Astrocyte (in vitro differentiated cells and primary cell): Measurements from ENCODE around the gene CPE. TPM values are rescaled to one million over a fixed set of nuclear protein-coding genes. Genes with fewer than 3 reads are reported as not detected.

ENCODE experiments used
- DNase-seq: peaks from one replicate; pipeline ENCODE4 v3.0.0-alpha.2; 2010; ENCODE audit warnings: low read depth
- FAIRE-seq: peaks from 2 replicates; lab custom pipeline; 2011; peaks lifted over from hg19 to GRCh38; lab: Jason Lieb, UNC
- H2AFZ ChIP-seq: 2 replicates; pipeline ENCODE4 v1.6.0; 2012; ENCODE audit warnings: low read depth, low read length, inconsistent platforms
- H3K27ac ChIP-seq: 2 replicates; pipeline ENCODE4 v1.5.1; 2011; ENCODE audit warnings: low read depth, low read length, inconsistent platforms
- H3K27me3 ChIP-seq: 2 replicates; pipeline ENCODE4 v1.6.0; 2011; ENCODE audit warnings: low read length, inconsistent platforms; ENCODE audit not compliant: insufficient read depth
- H3K36me3 ChIP-seq: 2 replicates; pipeline ENCODE4 v1.5.1; 2011; ENCODE audit warnings: low read length, inconsistent platforms; ENCODE audit not compliant: insufficient read depth
- H3K4me1 ChIP-seq: 2 replicates; pipeline ENCODE4 v1.5.1; 2011; ENCODE audit warnings: low read length, inconsistent platforms; ENCODE audit not compliant: insufficient read depth
- H3K4me2 ChIP-seq: 2 replicates; pipeline ENCODE4 v1.6.0; 2012; ENCODE audit warnings: low read length, inconsistent platforms
- H3K4me3 ChIP-seq: 2 replicates; pipeline ENCODE4 v1.5.1; 2011; ENCODE audit warnings: low read depth, mild to moderate bottlenecking, low read length, inconsistent platforms; ENCODE audit not compliant: insufficient read depth
- H3K79me2 ChIP-seq: 2 replicates; pipeline ENCODE4 v1.6.0; 2012; ENCODE audit warnings: mild to moderate bottlenecking, low read length, inconsistent platforms; ENCODE audit not compliant: insufficient read depth
- H3K9ac ChIP-seq: 2 replicates; pipeline ENCODE4 v1.6.0; 2012; ENCODE audit warnings: mild to moderate bottlenecking, low read length, inconsistent platforms
- H3K9me3 ChIP-seq: 2 replicates; pipeline ENCODE4 v1.5.1; 2012; ENCODE audit warnings: low read depth, mild to moderate bottlenecking, low read length, inconsistent platforms; ENCODE audit not compliant: insufficient read depth
- H4K20me1 ChIP-seq: 2 replicates; pipeline ENCODE4 v1.6.0; 2012; ENCODE audit warnings: low read length, inconsistent platforms; ENCODE audit not compliant: insufficient read depth
- H3K27ac Mint-ChIP-seq: one replicate; pipeline ENCODE4 v1.8.0; 2021; ENCODE audit warnings: mild to moderate bottlenecking, mixed read lengths; ENCODE audit not compliant: unreplicated experiment
- H3K27me3 Mint-ChIP-seq: one replicate; pipeline ENCODE4 v1.8.0; 2021; ENCODE audit warnings: low read depth, mixed read lengths; ENCODE audit not compliant: unreplicated experiment
- H3K36me3 Mint-ChIP-seq: one replicate; pipeline ENCODE4 v1.8.0; 2021; ENCODE audit warnings: low read depth, mixed read lengths; ENCODE audit not compliant: unreplicated experiment
- H3K4me1 Mint-ChIP-seq: one replicate; pipeline ENCODE4 v1.8.0; 2021; ENCODE audit warnings: low read depth, mixed read lengths; ENCODE audit not compliant: unreplicated experiment
- H3K4me3 Mint-ChIP-seq: one replicate; pipeline ENCODE4 v1.8.0; 2021; ENCODE audit warnings: mild to moderate bottlenecking, moderate library complexity, mixed read lengths; ENCODE audit not compliant: unreplicated experiment
- H3K9me3 Mint-ChIP-seq: one replicate; pipeline ENCODE4 v1.8.0; 2021; ENCODE audit warnings: mild to moderate bottlenecking, mixed read lengths; ENCODE audit not compliant: unreplicated experiment
- CTCF ChIP-seq: IDR thresholded peaks from 2 replicates; pipeline ENCODE4 v1.5.1; 2011; ENCODE audit warnings: low read depth, mild to moderate bottlenecking, inconsistent platforms, low read length, moderate library complexity; ENCODE audit not compliant: insufficient read depth
- EZH2 ChIP-seq: IDR thresholded peaks from 2 replicates; pipeline ENCODE4 v1.6.1; 2012; ENCODE audit warnings: mild to moderate bottlenecking, low read length, inconsistent platforms; ENCODE audit not compliant: insufficient read depth
- total RNA-seq: library from RNA; stranded (reverse); gene quantifications from 2 replicates; pipeline ENCODE4 v1.2.1, GENCODE V29; 2021

CPE gene
- total RNA-seq, 1 donor from 2014 or later: 380 TPM

GRCh38 chr4:165355900-165356300 is 22.9 kb upstream of the CPE start:
- Mint-ChIP-seq H3K4me1 (peaks cover 23% of the 10 kb centered on the region), H3K9me3 (no peaks in the 10 kb centered on the region), H3K4me3 (no peak overlapping the region), H3K27ac (no peak overlapping the region), H3K36me3 (no peaks in the 10 kb centered on the region), H3K27me3 (no peaks in the 10 kb centered on the region)
- Histone ChIP-seq H4K20me1 (no peaks in the 10 kb centered on the region), H3K4me1 (no peaks in the 10 kb centered on the region), H3K4me3 (no peak overlapping the region), H3K79me2 (no peaks in the 10 kb centered on the region), H3K27me3 (no peaks in the 10 kb centered on the region), H3K9ac (no peak overlapping the region), H3K4me2 (no peak overlapping the region), H3K36me3 (no peaks in the 10 kb centered on the region), H2AFZ (no peak overlapping the region), H3K9me3 (no peaks in the 10 kb centered on the region), H3K27ac (no peak overlapping the region)
- peak; percentile 41 for TF ChIP-seq CTCF
- no peak for TF ChIP-seq EZH2
- DNase-seq: peak; percentile 40
- no peak for FAIRE-seq

- H3K36me3 ChIP-seq: no peaks in the 10 kb centered on the region
- no peaks in the 10 kb centered on the region for H3K27me3 ChIP-seq
- TF ChIP-seq EZH2 (no peak), CTCF (no peak)
- Mint-ChIP-seq H3K4me3 (no peak overlapping the region), H3K4me1 (peaks cover 27% of the 10 kb centered on the region), H3K27me3 (no peaks in the 10 kb centered on the region), H3K27ac (peak overlapping the region; percentile 53), H3K9me3 (no peaks in the 10 kb centered on the region), H3K36me3 (no peaks in the 10 kb centered on the region)
- H3K9me3 ChIP-seq: no peaks in the 10 kb centered on the region
- no peak overlapping the region for H3K27ac ChIP-seq
- H3K9ac ChIP-seq: no peak overlapping the region
- no peak overlapping the region for H3K4me2 ChIP-seq
- no peak overlapping the region for H3K4me3 ChIP-seq
- FAIRE-seq: no peak
- DNase-seq: peak; percentile 49
- H4K20me1 ChIP-seq: no peaks in the 10 kb centered on the region
- H2AFZ ChIP-seq: no peak overlapping the region
- H3K79me2 ChIP-seq: no peaks in the 10 kb centered on the region
- no peaks in the 10 kb centered on the region for H3K4me1 ChIP-seq
Measured at GRCh38 chr4:165359506-165359905, 19.3 kb upstream of the CPE start.

GRCh38 chr4:165360041-165360695 is 18.6 kb upstream of the CPE start:
- no peak for FAIRE-seq
- Histone ChIP-seq H3K4me3 (no peak overlapping the region), H3K9ac (no peak overlapping the region), H4K20me1 (no peaks in the 10 kb centered on the region), H3K4me1 (no peaks in the 10 kb centered on the region), H2AFZ (no peak overlapping the region), H3K9me3 (no peaks in the 10 kb centered on the region), H3K27ac (no peak overlapping the region), H3K79me2 (no peaks in the 10 kb centered on the region), H3K36me3 (no peaks in the 10 kb centered on the region), H3K27me3 (no peaks in the 10 kb centered on the region), H3K4me2 (no peak overlapping the region)
- Mint-ChIP-seq H3K27me3 (no peaks in the 10 kb centered on the region), H3K9me3 (no peaks in the 10 kb centered on the region), H3K4me3 (no peak overlapping the region), H3K4me1 (peaks cover 27% of the 10 kb centered on the region), H3K27ac (peak overlapping the region; percentile 53), H3K36me3 (no peaks in the 10 kb centered on the region)
- no peak for TF ChIP-seq CTCF
- DNase-seq: peak; percentile 60
